Suppressor macrophage treated with lipopolysaccharide for 1 hour (primary cell): ENCODE results near the gene NOA1.

ENCODE experiments used
- DNase-seq, 3 donors: peaks; one replicate each; pipeline ENCODE4 v3.0.0-alpha.2; 2020 to 2022

The NOA1 gene

DNA sequence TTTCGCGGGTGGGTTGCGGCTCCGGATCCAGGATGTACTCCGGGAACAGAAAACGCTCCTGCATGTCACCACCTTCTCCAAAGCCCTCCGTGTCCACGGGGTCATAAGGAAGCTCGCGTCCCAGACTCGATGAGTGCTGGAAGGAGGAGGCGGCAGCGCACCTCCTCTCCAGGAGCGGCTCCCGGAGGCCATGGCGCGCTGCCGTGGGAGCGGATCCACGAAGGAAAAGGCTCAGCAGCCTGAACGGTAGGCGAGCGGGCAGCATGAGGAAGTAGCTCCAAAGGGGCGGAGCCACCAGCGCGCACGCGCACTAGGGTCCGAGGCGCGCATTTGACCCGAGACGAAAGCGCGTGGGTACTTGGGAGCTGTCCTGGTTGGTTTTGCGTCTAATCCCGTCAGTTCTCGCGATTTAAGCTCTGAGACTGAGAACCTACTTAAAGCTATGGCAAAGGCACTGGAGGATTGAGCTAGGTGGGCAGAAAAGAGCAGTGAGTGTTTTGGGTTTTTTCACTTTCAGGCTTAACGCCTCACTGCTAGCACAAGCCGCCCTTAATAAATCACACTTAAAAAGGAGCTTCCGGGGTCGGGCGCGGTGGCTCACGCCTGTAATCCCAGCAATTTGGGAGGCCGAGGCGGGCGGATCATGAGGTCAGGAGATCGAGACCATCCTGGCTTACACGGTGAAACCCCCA is at the start of gene NOA1:
TSS of gene NOA1 (minus strand) at position 286 of the 692 bp plus-strand sequence. CDS start at position 265, 21 bp downstream.
- DNase-seq, result peak; percentile 98 to 100 (median 100)

DNA sequence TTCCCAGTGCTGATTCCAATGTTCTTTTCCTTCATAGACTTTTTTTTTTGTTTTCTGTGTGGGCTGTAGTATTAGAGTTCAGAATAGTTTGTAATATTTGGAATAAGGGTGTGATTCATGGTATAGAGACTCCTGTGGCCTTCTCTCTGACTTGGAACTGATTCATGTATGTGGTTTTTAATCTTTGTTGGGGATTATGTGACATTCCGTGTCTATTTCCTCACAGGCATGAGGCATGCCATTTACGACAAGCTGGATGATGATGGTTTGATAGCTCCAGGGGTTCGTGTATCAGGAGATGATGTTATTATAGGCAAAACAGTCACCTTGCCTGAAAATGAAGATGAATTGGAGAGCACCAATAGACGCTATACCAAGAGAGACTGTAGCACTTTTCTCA is 45.7 kb upstream of the NOA1 start:
- no peak for DNase-seq

DNA sequence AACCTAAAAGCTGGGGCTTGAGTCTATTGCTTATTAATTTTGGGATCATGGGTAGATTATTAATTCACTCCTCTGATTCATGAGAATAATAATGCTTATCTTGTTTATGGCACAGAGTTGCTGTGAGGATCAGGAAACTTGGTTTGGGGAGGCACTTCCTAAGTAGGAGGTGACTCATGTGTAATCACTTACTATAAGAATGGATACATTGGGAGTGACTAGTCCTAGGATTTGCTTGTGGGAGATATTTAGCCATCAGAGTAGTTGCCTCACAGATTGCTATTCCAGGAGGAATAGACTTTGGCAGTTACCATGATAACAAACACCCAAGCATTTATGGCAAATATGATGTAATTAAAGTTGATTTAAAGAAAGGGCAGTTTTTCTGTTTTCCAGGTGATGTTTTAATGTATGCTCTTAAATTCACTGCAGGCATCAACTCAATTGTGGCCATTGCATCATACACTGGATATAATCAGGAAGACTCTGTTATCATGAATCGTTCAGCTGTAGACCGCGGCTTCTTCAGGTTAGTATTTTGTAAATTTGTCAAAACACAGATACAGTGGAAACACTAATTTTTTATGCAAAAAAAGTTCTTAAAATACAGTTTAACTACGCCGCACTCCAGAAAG is 43.2 kb upstream of the NOA1 start:
- no peak for DNase-seq

DNA sequence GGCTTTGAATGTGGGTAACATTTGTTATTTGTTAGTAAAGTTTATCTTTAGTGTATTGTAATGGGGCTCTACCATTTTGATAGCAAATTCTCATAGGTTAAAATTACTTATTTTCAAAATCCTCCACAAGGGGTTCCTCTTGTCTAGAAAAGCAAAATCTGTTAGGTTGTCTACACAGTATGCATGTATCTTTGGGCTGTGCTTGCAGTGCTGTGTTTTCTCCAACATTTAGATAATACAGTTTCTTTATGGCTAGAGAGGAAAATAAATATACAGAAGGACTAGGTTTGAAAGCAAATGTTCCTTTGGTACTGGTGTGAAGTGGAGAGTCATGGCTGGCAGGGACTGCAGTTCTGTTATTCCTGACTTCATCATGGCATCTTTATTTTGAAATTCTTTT is 41.6 kb upstream of the NOA1 start:
- DNase-seq, result no peak

DNA sequence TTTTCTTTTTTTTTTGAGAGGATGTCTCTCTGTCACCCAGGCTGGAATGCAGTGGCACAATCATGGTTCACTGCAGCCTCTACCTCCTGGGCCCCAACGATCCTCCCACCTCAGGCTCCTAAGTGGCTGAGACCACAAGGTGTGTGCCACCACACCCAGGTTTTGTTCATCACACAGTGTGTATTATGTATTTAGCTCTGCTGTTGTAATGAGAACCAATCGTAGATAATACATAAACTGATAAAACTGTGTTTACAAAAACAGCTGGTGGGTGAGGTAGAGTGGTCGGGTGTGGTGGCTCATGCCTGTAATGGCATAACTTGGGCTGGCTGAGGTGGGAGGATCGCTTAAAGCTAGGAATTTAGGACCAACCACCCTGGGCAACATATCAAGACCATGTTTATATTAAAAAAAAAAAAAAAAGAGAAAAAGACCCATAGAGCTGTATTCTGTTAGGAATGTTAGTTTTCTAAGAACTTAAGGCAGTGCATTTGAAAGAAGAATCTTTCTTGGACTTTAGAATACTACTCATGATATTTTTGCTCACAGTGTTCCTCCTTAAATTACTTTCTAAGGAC is 36.2 kb upstream of the NOA1 start:
- DNase-seq, result no peak

DNA sequence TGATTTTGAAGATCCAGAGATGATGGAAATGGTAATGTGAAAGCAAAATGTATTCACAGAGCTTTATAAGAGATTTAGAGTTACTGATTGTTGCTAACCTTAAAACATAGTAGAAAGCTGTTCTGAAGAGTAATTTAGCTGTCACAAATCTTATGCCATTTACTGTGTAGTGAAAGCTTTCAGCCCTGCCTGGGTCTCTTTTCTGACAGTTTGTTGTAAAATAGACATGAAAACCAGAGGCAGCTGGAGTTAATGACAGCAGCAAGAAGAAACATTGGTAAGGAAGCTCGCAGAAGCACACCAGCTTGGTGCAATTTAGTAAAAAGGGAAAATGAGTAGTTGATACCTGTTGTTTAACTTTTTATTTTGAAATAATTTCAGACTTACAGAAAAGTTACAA is 22.3 kb upstream of the NOA1 start:
- no peak for DNase-seq

DNA sequence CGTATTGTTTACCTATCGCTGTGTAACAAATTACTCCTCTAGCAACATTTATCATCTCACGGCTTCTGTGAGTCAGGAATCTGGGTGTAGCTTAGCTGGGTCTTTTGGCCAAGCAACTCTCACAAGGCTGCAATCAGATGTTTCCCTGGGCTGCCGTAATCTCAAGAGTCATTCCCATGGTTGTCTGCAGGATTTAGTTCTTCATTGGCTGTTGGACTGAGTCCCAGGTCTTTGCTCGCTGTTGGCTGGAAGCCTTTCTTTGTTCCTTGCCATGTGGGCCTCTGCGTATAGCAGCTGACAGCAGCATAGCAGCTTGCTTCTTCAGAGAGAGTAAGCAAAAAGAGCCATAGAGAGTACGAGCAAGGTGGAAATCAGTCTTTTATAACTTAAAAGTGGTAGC is 18.1 kb upstream of the NOA1 start:
- no peak for DNase-seq

DNA sequence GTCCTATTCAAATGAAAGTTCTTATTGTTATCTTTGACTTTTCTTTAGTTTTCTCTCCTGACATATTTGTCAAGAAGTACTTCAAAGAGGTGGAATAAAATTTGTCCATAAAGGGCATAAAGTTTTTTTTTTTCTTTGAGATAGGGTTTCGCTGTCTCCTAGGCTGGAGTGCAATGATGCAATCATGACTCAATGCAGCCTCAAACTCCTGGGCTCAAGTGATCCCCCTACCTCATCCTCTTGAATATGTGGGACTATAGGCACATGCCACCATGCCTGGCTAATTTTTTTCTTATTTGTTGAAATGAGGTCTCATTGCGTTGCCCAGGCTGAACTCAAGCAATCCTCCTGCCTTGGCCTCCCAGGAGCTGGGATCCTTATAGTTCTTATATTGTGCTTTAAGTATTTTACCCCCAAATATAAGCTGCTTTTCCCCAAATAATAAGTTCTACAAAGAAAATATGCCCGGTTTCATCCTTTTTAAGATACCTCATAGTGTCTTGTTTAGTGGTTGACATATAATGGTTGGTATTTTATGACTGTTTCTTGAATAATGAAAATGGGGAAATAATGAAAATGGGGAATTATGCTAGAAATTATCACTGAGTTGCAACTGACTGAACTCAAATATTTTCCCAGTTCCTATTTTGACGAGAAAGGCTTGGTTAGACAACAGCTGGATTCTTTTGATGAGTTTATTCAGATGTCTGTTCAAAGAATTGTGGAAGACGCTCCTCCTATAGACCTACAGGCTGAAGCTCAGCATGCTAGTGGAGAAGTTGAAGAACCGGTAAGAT is 12.9 kb upstream of the NOA1 start:
- peak; percentile 48 to 69 (median 66) for DNase-seq

DNA sequence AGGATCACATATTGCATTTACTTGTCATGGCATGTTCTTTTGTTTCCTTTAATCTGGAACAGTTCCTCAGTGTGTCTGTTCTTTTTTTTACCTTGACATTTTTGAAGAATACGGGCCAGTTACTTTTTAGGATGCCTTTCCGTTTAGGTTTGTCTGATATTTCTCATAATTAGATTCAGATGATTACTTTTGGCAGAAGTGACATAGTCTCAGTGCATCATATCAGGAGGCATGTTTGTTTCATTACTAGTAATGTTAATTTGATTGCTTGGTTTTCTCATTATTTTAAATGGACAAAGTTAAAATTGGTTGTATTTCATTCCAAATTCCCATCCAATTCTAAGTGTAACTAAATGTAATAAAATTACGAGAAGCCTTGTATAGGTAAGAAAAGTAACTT is 9.5 kb upstream of the NOA1 start:
- DNase-seq, result no peak

DNA sequence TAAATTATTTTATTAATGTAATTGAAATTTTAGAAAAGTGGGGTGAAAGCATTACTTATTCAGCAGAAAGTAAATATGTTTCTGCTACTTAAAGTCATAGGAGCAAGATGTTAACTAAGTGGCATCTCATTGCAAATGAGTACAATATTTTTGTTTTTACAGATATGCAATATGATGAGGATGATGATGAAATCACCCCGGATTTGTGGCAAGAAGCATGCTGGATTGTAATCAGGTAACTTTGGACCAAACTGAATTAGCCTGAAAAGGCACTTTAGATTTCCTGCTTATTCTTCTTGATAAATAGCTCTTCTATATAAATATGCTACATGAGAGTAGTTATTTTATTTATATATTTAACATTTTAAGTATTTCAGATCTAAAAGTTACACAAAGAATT is 8.8 kb upstream of the NOA1 start:
- DNase-seq, result no peak

DNA sequence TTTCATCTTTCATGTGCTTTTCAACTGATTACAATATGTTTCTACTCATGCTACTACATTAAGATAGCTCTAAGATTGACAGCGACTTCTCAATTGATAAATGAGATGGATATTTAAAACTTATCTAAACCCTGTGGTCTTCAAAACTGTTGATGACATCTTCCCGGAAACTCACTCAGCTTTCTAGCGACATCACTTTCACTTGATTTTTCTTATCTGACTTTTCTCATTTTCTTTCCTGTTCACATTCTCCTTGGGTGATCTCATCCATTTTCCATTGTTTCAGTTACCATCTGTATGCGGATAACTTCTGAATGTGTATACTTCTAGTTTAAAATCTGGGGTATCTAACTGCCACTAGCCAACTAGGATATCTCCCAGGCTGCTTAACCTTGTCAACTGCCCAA is 4.4 kb upstream of the NOA1 start:
- no peak for DNase-seq

DNA sequence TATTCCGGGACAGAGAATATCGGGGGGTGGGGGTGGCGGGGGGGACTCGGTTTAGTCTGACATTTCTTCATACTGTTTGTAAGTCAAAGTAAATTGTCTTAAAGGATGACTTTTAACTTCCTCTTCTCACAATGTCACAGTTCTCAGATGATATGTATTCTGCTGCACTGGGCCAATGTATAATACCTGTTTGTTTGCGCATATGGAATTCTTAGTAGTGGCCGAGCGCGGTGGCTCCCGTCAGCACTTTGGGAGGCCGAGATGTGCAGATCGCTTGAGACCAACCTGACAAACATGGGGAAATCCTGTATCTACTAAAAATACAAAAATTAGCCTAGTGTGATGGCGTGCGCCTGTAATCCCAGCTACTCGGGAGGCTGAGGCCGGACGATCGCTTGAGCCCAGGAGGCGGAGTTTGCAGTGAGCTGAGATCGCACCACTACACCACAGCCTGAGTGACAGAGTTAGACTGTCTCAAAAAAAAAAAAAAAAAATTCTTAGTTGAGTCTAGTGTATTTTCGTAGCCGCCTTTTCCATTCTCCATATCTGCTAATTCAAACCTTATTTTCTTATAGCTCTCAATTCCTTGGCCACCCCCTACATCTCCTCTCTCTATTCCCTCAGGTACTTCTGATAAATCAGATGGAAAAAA is 2.1 kb upstream of the NOA1 start:
- peak; percentile 38 to 53 (median 43) for DNase-seq

DNA sequence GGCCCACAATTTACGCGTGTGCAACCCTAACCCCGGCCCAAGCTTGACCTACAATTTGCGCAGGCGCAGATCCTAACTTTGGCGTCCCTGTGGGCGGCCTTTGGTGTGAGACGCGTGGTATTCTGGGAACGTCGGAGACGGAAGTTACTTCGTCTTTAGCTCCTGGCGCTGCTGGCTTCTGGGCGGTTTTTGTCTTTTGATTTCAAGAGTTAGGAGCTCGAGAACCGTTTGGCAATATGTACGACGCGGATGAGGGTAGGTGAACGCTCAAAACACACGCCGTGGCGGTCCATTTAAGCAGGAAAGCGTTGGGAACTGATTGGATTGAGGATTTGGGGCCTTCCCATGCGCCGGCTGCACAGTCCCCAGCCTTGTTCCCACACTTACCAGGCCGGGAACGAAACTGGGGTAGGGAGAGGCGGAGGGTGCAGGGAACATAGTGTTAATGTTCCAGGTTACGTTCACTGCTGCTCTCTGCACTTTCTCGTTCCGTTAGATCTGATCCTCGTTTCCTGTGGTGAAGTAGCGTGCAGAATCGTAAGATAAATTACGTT is 1.4 kb upstream of the NOA1 start, which contains the start of gene POLR2B:
TSS of gene POLR2B (plus strand) at position 147 of the 554 bp plus-strand sequence. CDS start at position 237, 90 bp downstream.
- DNase-seq, result peak; percentile 98 to 100 (median 99)

DNA sequence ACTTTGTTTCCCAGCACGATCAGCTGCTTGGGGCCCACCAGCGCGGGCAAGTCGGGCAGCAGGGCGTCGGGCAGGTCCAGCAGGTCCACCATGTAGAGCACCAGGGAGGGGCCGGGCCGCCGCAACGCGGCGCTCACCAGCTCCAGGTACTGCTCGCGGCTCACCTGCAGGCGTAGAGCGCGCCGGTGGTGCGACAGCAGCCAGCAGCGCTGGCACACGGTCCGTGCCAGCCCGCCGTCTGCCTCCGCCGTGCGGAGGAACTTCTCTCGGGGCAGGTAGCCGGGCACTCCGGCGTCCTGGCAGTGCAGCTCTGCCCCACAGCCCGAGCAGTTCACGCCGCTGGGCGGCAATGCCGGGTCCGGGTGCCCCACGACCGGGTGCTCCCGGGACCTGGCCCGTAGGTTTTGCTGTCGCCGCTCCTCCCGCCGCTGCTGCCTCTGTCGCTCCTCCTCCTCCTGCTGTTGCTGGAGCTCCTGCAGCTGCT is 527 bp downstream of the NOA1 start:
- peak in 2 of 3 donors; percentile 45 to 66 for DNase-seq

DNA sequence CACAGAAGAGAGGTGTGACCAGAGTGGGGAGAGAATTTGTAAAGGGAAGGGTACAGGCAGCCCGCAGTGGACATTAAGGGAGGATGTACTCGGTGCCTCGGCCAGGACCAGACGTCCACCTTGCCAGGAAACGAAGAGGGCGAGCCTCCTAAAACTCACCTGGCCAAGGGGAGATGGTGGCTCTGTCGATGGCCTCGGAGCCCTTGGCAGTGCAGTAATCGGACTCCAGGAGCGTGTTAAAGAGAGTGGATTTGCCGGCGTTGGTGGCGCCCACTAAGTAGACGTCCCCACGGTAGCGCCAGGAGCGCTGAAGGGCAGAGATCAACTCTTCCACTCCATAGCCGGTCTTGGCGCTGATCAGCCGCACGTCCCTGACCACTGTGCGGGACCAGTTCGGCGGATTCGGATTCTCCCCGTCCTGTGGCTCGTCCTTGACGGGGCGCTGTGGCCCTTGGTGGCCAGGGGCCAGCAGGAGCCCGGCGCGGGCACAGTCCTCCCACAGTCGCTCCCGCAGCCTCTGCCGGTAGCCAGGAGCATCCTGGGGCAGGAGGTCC is 1.0 kb downstream of the NOA1 start:
- DNase-seq, result peak; percentile 15 to 31 (median 30)

DNA sequence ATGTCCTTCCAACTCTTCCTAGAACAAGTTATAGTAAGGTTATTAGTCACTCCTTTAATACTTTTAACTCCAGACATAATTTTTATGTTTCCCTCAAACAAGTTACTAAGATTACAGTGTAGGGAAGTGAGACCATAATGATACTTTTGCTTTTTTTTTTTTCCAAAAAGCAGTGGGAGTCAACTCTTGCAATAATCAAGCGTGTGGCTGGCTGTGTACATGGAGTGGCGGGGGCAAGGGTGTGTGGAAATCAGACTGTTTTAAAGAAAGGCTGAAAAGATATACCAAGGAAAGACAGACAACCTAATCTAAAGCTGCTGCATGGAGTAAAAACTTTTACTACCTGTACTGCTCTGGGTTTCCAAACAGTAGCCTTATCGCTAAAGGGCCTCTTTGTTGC is 4.1 kb downstream of the NOA1 start:
- DNase-seq, result peak; percentile 28 to 36 (median 33)

DNA sequence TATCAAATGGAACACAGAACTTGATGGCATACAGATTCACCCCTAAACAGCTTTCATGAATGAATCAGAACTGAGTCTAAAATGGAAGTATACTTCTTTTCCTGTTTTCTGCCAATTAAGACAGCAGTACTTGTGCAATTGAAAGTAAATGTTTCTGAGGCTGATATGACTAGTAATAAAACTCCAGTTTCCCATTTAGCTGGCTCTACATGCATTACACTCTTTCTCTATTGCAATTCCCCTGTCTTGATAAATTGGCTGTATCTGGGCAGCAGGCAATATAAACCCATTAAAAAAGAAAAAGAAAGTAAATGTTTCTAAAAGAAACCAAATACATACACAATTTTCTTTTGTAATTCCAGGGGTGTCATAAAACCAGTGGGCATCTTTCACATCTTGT is 4.6 kb downstream of the NOA1 start:
- peak in 1 of 3 donors; percentile 19 for DNase-seq

DNA sequence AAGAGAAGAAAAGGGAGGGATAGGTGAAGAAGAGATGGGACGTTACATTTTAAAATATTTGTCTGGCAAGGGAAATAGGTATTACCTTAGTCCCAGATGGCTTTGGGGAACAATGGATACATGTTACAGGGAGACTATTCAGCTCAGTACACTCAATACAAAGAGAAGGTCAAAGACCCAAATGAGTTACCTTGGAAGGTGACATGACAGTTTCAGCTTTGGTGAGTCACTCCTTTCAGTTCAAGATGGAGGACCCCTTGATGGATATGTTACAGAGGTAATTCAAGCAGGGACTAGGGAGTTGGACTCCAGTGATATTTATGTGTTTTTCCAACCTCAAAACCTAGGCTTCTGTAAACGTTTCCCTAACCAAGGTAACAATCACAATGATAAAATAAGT is 5.0 kb downstream of the NOA1 start:
- no peak for DNase-seq

DNA sequence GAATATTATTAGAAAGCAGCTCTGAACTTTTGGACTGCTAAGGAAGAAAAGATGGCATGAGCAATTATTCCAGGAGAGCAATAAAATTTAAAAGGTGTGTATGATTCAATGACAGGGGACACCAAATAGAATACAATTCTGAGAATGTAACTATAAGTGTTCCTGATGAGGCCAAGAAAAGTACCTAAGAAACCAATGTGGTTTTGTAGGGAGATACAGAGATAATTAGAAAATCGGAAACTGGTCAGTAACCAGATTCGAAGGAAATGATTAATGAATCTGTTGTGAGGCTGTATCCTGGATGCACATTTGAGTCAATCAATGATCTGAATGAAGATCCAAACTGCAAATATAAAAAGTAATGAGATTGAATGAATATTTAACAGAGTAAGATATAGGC is 6.0 kb downstream of the NOA1 start:
- no peak for DNase-seq

DNA sequence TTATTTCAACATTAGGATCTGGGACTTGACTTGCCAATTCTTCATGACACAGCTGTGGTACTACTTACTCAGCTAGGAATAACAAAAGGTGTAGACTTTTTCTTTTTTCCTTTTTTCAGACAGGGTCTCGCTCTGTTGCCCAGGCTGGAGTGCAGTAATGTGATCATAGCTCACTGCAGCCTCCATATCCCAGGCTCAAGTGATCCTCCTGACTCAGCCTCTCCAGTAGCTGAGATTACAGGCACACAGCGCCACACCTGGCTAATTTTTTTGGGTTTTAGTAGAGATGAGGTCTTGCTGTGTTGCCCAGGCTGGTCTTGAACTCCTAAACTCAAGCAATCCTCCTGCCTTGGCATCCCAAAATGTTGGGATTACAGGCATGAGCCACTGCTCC is 16.3 kb downstream of the NOA1 start:
- no peak for DNase-seq

DNA sequence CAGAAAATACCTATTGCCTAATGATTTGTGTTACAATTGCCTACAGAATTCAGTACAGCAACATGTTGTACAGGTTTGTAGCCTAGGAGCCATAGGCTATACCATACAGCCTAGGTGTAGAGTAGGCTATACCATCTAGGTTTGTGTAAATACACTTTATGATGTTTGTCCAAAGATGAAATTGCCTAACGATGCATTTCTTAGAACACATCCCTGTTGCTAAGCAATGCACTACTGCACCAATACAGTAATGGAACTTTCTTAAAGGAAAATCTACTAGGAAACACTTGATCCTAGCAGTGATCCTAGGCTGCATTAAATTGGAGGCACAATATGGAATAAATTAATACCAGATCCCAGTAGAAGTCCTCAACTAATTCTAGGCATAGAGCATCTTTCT is 18.3 kb downstream of the NOA1 start:
- no peak for DNase-seq

DNA sequence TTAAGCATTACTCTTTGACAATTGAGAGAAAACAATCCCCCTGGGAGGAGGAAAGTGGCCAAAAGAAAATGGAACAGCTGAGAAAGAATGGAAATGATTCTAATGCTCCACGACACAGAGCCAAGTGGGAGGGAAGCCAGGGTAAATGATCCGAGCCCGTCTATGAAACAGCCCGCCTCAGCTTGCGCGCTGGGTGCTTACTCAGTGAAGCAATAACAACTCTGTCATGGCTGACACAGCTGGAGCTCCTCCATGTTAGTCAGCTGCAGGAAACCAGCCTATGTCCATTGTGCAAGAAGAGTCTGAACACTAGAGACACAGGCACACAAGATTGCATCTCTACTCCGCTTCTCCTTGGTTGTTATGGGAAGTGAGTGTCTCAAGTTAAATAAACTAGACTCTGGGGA is 19.3 kb downstream of the NOA1 start:
- DNase-seq, result peak; percentile 87 to 93 (median 89)
